ENCODE measurements around the gene FAM117B.

FAM117B gene

DNA sequence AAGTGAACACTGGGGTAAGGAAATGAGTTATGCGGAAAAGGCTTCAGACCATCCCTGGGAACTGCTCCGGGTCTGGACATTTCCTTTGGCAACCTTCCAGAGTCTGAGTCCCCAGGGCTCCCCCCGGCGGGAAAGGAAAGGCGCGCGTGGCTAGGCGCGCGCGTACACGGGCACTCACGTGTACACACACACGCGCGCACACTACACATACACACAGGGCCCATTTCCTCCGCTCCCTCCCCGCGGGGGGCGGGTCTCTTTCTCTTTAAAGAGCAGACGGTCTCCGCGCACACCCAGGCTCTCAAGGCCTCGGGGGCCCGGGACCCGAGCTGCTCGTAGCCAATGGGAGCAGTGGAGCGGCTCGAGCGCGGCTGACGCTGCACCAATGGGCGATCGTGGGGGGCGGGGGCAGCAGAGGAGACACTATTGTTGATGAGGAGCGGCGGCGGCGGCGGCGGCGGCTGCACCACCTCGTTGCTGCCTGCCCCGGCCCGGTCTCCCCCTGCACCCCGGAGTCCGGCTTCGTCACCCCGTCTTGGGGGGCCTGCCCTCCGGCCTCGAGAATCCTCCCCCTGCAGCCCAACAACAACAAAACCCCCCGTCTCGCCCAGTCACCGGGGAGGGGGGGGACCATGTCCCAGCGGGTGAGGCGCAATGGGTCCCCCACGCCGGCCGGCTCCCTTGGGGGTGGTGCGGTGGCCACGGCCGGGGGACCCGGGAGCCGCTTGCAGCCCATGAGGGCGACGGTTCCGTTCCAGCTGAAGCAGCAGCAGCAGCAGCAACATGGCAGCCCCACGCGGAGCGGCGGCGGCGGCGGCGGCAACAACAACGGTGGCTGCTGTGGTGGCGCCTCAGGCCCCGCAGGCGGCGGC is at the start of gene FAM117B:
Gene FAM117B, plus strand, starts transcription at position 414 of the 872 bp plus-strand sequence. Its CDS starts 219 bp downstream, at position 633.
- POLR2A ChIA-PET, result interaction anchor here (0.6 to 1.8 kb wide), 11 partner anchors 8 to 1246 kb away, joined by 3 to 6 read pairs (median 3); no protein-coding TSS in a partner anchor
- DNase-seq (ENCODE audit: extremely low spot score), result peak; percentile 93

GRCh38 chr2:202588647-202589581 is 45.9 kb upstream of the FAM117B start:
- ChIA-PET CTCF (interaction anchor here (0.6 to 1.8 kb wide), 6 partner anchors 10 to 1226 kb away, joined by 3 to 10 read pairs (median 4); no protein-coding TSS in a partner anchor), POLR2A (interaction anchor here (0.8 to 1.0 kb wide), 2 partner anchors 47 to 282 kb away, joined by 3 read pairs; no protein-coding TSS in a partner anchor)
- DNase-seq (ENCODE audit: extremely low spot score), result peak; percentile 78
- no peak for TF ChIP-seq FOXK2 (IDR thresholded peaks at IDR 0.05)
- peak; percentile 97 for TF ChIP-seq ARNT (IDR thresholded peaks at IDR 0.05)

More for the DNA sequence above, at the start of gene FAM117B:
- CTCF ChIA-PET, result no interaction called here
- TF ChIP-seq L3MBTL2 (conservative IDR thresholded peaks at IDR 0.05) (peak; percentile 24), BHLHE40 (IDR thresholded peaks at IDR 0.05; ENCODE audit: borderline replicate concordance) (no peak), TARDBP (IDR thresholded peaks at IDR 0.05) (peak; percentile 73; the same call in 1 of the 2 replicates)

GRCh38 chr2:202589582-202589949 is 45.2 kb upstream of the FAM117B start:
- CTCF ChIA-PET, result interaction anchor here (0.6 to 1.8 kb wide), 4 partner anchors 12 to 1225 kb away, joined by 3 to 7 read pairs (median 4); no protein-coding TSS in a partner anchor
- POLR2A ChIA-PET, result interaction anchor here (1.0 to 1.7 kb wide), 3 partner anchors 46 to 322 kb away, joined by 3 to 6 read pairs (median 3); partner anchors contain the start of genes FAM117B and WDR12
- no peak for DNase-seq (ENCODE audit: extremely low spot score)
- TF ChIP-seq FOXA1 (IDR thresholded peaks at IDR 0.05) (no peak), ZNF384 (IDR thresholded peaks at IDR 0.05) (no peak)

DNA sequence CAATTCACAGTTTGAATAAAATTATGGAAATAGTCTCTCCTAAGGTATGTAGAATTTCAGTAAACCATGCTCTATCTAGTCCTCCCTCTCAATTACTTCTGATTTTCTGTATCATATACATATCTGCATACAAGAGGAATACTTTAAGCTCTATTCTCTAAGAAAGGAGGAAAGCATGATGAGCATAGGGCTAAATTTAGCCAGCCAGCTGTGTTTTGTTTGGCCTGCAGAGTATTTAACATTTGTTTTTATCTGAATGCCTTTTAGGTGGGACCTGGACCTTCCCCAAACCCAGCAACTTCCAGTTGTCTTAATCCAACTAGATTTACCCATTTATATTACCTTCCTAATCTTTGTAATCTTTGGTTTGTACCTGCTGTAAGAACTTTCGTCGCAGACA is 42.2 kb upstream of the FAM117B start:
- DNase-seq (ENCODE audit: extremely low spot score), result no peak
- ChIA-PET CTCF (interaction anchor here (0.7 kb wide), 1 partner anchor 239 kb away, joined by 3 read pairs; no protein-coding TSS in a partner anchor), POLR2A (interaction anchor here (0.9 kb wide), 1 partner anchor 42 kb away, joined by 3 read pairs; no protein-coding TSS in a partner anchor)
- no peak for TF ChIP-seq L3MBTL2 (conservative IDR thresholded peaks at IDR 0.05)

DNA sequence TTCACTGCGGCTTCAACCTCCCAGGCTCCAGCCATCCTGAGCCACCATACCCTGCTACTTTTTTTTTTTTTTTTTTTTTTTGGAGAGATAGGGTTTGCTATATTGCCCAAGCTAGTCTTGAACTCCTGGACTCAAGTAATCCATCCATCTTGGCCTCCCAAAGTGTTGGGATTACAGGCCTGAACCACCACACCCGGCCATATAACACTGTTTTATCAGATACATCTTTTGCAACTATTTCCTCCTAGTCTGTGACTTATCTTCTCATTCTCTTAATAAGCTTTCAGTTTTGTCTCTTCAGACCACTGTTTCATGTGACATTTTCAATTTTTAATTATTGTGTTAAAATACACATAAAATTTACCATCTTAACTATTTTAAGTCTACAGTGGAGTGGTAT is 35.7 kb upstream of the FAM117B start:
- DNase-seq (ENCODE audit: extremely low spot score), result no peak
- ChIA-PET CTCF (interaction anchor here (1.9 kb wide), 1 partner anchor 11 kb away, joined by 4 read pairs; no protein-coding TSS in a partner anchor), POLR2A (no interaction called here)
- TF ChIP-seq ARNT (IDR thresholded peaks at IDR 0.05), result no peak
- TF ChIP-seq, protein P1, sequence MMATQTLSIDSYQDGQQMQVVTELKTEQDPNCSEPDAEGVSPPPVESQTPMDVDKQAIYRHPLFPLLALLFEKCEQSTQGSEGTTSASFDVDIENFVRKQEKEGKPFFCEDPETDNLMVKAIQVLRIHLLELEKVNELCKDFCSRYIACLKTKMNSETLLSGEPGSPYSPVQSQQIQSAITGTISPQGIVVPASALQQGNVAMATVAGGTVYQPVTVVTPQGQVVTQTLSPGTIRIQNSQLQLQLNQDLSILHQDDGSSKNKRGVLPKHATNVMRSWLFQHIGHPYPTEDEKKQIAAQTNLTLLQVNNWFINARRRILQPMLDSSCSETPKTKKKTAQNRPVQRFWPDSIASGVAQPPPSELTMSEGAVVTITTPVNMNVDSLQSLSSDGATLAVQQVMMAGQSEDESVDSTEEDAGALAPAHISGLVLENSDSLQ (IDR thresholded peaks at IDR 0.05), result no peak
- no peak for TF ChIP-seq ZNF384 (IDR thresholded peaks at IDR 0.05)
- TF ChIP-seq NFRKB (IDR thresholded peaks at IDR 0.05), result no peak
- no peak for TF ChIP-seq LEF1 (IDR thresholded peaks at IDR 0.05; ENCODE audit: borderline replicate concordance)
- TF ChIP-seq HDGF (IDR thresholded peaks at IDR 0.05; ENCODE audit: borderline replicate concordance), result no peak
- TF ChIP-seq FOXK2 (IDR thresholded peaks at IDR 0.05), result no peak
- TF ChIP-seq BHLHE40 (IDR thresholded peaks at IDR 0.05; ENCODE audit: borderline replicate concordance), result no peak
- no peak for TF ChIP-seq L3MBTL2 (conservative IDR thresholded peaks at IDR 0.05)
- no peak for TF ChIP-seq TARDBP (IDR thresholded peaks at IDR 0.05)
- no peak for TF ChIP-seq CTBP1 (IDR thresholded peaks at IDR 0.05; ENCODE audit: borderline replicate concordance)
- no peak for TF ChIP-seq FOXA1 (IDR thresholded peaks at IDR 0.05)
- no peak for TF ChIP-seq SUZ12 (IDR thresholded peaks at IDR 0.05)
- TF ChIP-seq ELF4 (IDR thresholded peaks at IDR 0.05), result no peak
- no peak for TF ChIP-seq FOXM1 (IDR thresholded peaks at IDR 0.05; ENCODE audit: borderline replicate concordance)

GRCh38 chr2:202599911-202600310 is 34.9 kb upstream of the FAM117B start:
- ChIA-PET CTCF (interaction anchor here (0.6 kb wide), 1 partner anchor 1215 kb away, joined by 3 read pairs; no protein-coding TSS in a partner anchor), POLR2A (no interaction called here)
- TF ChIP-seq CTBP1 (IDR thresholded peaks at IDR 0.05; ENCODE audit: borderline replicate concordance), result no peak
- TF ChIP-seq ZNF384 (IDR thresholded peaks at IDR 0.05), result no peak
- TF ChIP-seq SUZ12 (IDR thresholded peaks at IDR 0.05), result no peak
- TF ChIP-seq L3MBTL2 (conservative IDR thresholded peaks at IDR 0.05), result no peak
- TF ChIP-seq TARDBP (IDR thresholded peaks at IDR 0.05), result no peak
- TF ChIP-seq, protein P1 (IDR thresholded peaks at IDR 0.05), result no peak
- no peak for TF ChIP-seq NFRKB (IDR thresholded peaks at IDR 0.05)
- no peak for TF ChIP-seq SP1 (IDR thresholded peaks at IDR 0.05)
- no peak for TF ChIP-seq FOXA1 (IDR thresholded peaks at IDR 0.05)
- DNase-seq (ENCODE audit: extremely low spot score), result no peak

DNA sequence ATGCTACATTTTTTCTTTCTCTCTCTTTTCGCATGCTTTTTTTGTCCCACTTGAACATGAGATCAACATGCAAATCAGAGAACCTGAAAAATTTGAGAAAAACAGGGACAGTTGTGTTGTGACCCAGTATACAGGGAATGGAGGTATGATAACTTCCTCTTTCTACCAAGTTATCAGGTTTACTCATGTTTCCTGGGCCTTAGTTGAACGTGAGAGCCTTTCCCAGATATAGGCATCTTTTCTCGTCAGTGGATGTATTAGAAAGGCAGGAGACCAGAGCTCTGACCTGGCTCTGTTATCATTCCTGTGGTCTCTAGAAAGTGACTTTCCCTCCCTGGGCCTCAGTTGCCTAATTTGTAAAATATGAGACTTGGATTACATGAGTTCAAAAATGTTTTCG is 30.1 kb upstream of the FAM117B start:
- TF ChIP-seq FOXK2 (IDR thresholded peaks at IDR 0.05), result no peak
- no peak for TF ChIP-seq CTBP1 (IDR thresholded peaks at IDR 0.05; ENCODE audit: borderline replicate concordance)
- TF ChIP-seq SP1 (IDR thresholded peaks at IDR 0.05), result no peak
- TF ChIP-seq, protein P1 (IDR thresholded peaks at IDR 0.05), result no peak
- no peak for TF ChIP-seq FOXM1 (IDR thresholded peaks at IDR 0.05; ENCODE audit: borderline replicate concordance)
- no peak for TF ChIP-seq HDGF (IDR thresholded peaks at IDR 0.05; ENCODE audit: borderline replicate concordance)
- DNase-seq (ENCODE audit: extremely low spot score), result no peak
- CTCF ChIA-PET, result interaction anchor here (0.7 kb wide), 1 partner anchor 87 kb away, joined by 3 read pairs; no protein-coding TSS in a partner anchor
- POLR2A ChIA-PET, result no interaction called here

Measured in HEK293T (cell line).